OCI-LY7 (cell line): ENCODE results near the gene PCDH12. TPM values are rescaled to one million over a fixed set of nuclear protein-coding genes. Genes with fewer than 3 reads are reported as not detected.

Source experiments
- BruUV-seq: library from RNA; stranded (reverse); fragments of 400-500 nt; replicated peaks from 2 replicates; lab custom pipeline; 2021; lab: Mats Ljungman, UMichigan
- CTCF ChIA-PET: fragments of 300-600 bp; sonication (Branson Sonifier 250); formaldehyde crosslinking; loops from one replicate; lab custom pipeline; 2022; ENCODE audit warnings: antibody characterized with exemption; ENCODE audit not compliant: unreplicated experiment; lab: Charles Lee
- POLR2A ChIA-PET: fragments of 300-600 bp; sonication (Branson Sonifier 250); formaldehyde crosslinking; loops from one replicate; lab custom pipeline; 2022; ENCODE audit warnings: antibody characterized with exemption; lab: Charles Lee
- DNase-seq: peaks from one replicate; pipeline ENCODE4 v3.0.0-alpha.2; 2015; ENCODE audit warnings: low spot score
- H2AFZ ChIP-seq: fragments of 200-600 bp; sonication (generic), shearing (Covaris generic); 2 replicates; pipeline ENCODE4 v1.6.1; 2014; ENCODE audit warnings: mild to moderate bottlenecking, antibody characterized with exemption, low read length, moderate library complexity
- H3K27ac ChIP-seq: fragments of 200-600 bp; sonication (generic); 2 replicates; pipeline ENCODE4 v1.5.1; 2014; ENCODE audit warnings: mixed run types, low read depth, mild to moderate bottlenecking, moderate library complexity, low read length, inconsistent platforms; ENCODE audit not compliant: poor library complexity, severe bottlenecking
- H3K36me3 ChIP-seq: fragments of 200-600 bp; sonication (generic); 2 replicates; pipeline ENCODE4 v1.6.1; 2014; ENCODE audit warnings: mild to moderate bottlenecking, antibody characterized with exemption, low read length, moderate library complexity, mixed read lengths; ENCODE audit not compliant: insufficient read depth
- H3K4me1 ChIP-seq: fragments of 200-600 bp; sonication (generic); 2 replicates; pipeline ENCODE4 v1.5.1; 2014; ENCODE audit warnings: mild to moderate bottlenecking, low read length; ENCODE audit not compliant: insufficient read depth, poor library complexity, severe bottlenecking
- H3K4me2 ChIP-seq: fragments of 200-600 bp; sonication (generic); 2 replicates; pipeline ENCODE4 v1.6.1; 2014; ENCODE audit warnings: mild to moderate bottlenecking, low read length
- H3K4me3 ChIP-seq: fragments of 200-600 bp; sonication (generic); 2 replicates; pipeline ENCODE4 v1.5.1; 2014; ENCODE audit warnings: mild to moderate bottlenecking, low read depth, low read length; ENCODE audit not compliant: poor library complexity, severe bottlenecking
- H3K79me2 ChIP-seq: fragments of 200-600 bp; sonication (generic); 2 replicates; pipeline ENCODE4 v1.6.1; 2016; ENCODE audit warnings: low read depth, mild to moderate bottlenecking, low read length, moderate library complexity, mixed read lengths; ENCODE audit not compliant: insufficient read depth
- H3K9me2 ChIP-seq: fragments of 200-600 bp; sonication (generic); 2 replicates; pipeline ENCODE4 v1.6.1; 2016; ENCODE audit warnings: mild to moderate bottlenecking, low read length, mixed read lengths; ENCODE audit not compliant: insufficient read depth
- H3K9me3 ChIP-seq: fragments of 200-600 bp; sonication (generic); 2 replicates; pipeline ENCODE4 v1.6.1; 2014; ENCODE audit warnings: mild to moderate bottlenecking, mixed run types, low read length, mixed read lengths
- H4K20me1 ChIP-seq: fragments of 200-600 bp; sonication (generic); 2 replicates; pipeline ENCODE4 v1.6.1; 2014; ENCODE audit warnings: mild to moderate bottlenecking, antibody characterized with exemption, low read length, moderate library complexity, mixed read lengths; ENCODE audit not compliant: insufficient read depth
- CTCF ChIP-seq: fragments of 200-600 bp; sonication (generic); conservative IDR thresholded peaks from 2 replicates; pipeline ENCODE4 v1.5.1; 2014; ENCODE audit warnings: mild to moderate bottlenecking, antibody characterized with exemption, low read length, moderate library complexity, mixed read lengths
- EZH2phosphoT487 ChIP-seq: fragments of 200-600 bp; sonication (generic); IDR thresholded peaks from 2 replicates; pipeline ENCODE4 v1.6.1; 2018; ENCODE audit warnings: low read depth, borderline replicate concordance, mild to moderate bottlenecking, mixed run types, antibody characterized with exemption, low read length, moderate library complexity, mixed read lengths
- intact Hi-C: fragments of 100-400 bp; cut with micrococcal nuclease; formaldehyde crosslinking; loops from one replicate; pipeline ENCODE4 v1.10.0; 2022; ENCODE audit not compliant: unreplicated experiment
- total RNA-seq, 2 experiments: library from RNA; depleted of rRNA in 1 of 2; stranded (reverse); fragments of >200 nt in 1 of 2; shearing (Covaris generic) in 1 of 2; gene quantifications; 2 replicates each; pipeline ENCODE4 v1.2.3, GENCODE V29; 2014 to 2022

Gene PCDH12
- total RNA-seq, 2 experiments from 2014 or later, result 0.03 TPM; not detected in 1

DNA sequence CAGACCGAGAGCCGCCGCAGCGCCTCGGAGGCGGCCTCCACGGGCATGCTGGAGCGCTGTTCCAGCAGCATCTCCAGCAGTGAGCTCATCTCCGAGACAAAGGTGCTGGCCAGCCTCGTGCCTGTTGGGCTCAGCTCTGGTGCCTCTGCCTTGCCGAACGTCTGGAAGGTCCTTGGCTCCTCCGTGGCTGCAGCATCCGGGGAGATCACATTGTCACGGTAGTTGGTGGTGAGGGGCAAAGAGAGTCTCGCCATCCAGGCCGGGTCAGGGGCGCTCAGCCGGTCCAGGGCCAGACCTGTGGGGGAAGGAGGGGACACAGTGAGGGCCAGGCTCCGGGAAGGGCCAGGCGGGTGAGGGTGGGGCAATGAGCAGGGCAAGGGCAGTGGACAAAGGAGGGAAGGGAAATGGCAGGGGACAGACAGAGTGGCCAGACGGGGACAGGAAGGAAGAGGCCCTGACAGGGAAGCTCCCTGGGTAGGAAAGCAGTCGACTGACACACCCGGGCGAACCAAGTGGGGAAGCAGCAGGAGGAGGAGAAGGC, 12.4 kb downstream of the PCDH12 start:
- Histone ChIP-seq H4K20me1 (no peaks in the 10 kb centered on the region), H3K4me2 (no peak overlapping the region), H3K4me1 (no peaks in the 10 kb centered on the region), H3K9me3 (no peaks in the 10 kb centered on the region), H3K27ac (no peak overlapping the region), H3K36me3 (no peaks in the 10 kb centered on the region), H2AFZ (no peak overlapping the region), H3K79me2 (no peaks in the 10 kb centered on the region), H3K4me3 (no peak overlapping the region), H3K9me2 (no peaks in the 10 kb centered on the region)
- no peak for TF ChIP-seq CTCF
- DNase-seq, result no peak
- ChIA-PET POLR2A (interaction anchor here (1.8 to 3.9 kb wide), 2 partner anchors 8 to 23 kb away, joined by 5 to 20 read pairs; partner anchors contain the start of gene DELE1), CTCF (no interaction called here)
- intact Hi-C loops, result no loop called here
- BruUV-seq, result no TSS peak

- CTCF ChIA-PET, result interaction anchor here (1.0 kb wide), 1 partner anchor 27 kb away, joined by 3 read pairs; no protein-coding TSS in a partner anchor
- Histone ChIP-seq H3K9me2 (no peaks in the 10 kb centered on the region), H3K9me3 (no peaks in the 10 kb centered on the region), H3K4me3 (no peak overlapping the region), H3K79me2 (no peaks in the 10 kb centered on the region), H2AFZ (no peak overlapping the region), H3K4me1 (no peaks in the 10 kb centered on the region), H3K27ac (no peak overlapping the region), H3K4me2 (no peak overlapping the region), H3K36me3 (peaks cover 9% of the 10 kb centered on the region; the same call in 1 of the 2 replicates), H4K20me1 (no peaks in the 10 kb centered on the region)
- no TSS peak for BruUV-seq
- intact Hi-C loops, result no loop called here
- POLR2A ChIA-PET, result interaction anchor here (0.6 to 3.9 kb wide), 5 partner anchors 10 to 205 kb away, joined by 3 to 20 read pairs (median 5); partner anchors contain the start of gene DELE1
- TF ChIP-seq CTCF, result no peak
- no peak for TF ChIP-seq EZH2phosphoT487
- no peak for DNase-seq
These were observed 13.9 kb downstream of the PCDH12 start for GRCh38 chr5:141944076-141944475.

GRCh38 chr5:141942185-141942857, 15.7 kb downstream of the PCDH12 start:
- POLR2A ChIA-PET, result interaction anchor here (3.9 kb wide), 1 partner anchor 20 kb away, joined by 20 read pairs; the partner anchor contains the start of gene DELE1
- Histone ChIP-seq H2AFZ (no peak overlapping the region), H3K36me3 (peaks cover 20% of the 10 kb centered on the region; the same call in 1 of the 2 replicates), H3K9me3 (no peaks in the 10 kb centered on the region), H3K4me3 (no peak overlapping the region), H3K4me1 (no peaks in the 10 kb centered on the region), H3K79me2 (no peaks in the 10 kb centered on the region), H4K20me1 (no peaks in the 10 kb centered on the region), H3K27ac (no peak overlapping the region), H3K9me2 (no peaks in the 10 kb centered on the region), H3K4me2 (no peak overlapping the region)
- intact Hi-C loops, result no loop called here
- no TSS peak for BruUV-seq
- DNase-seq, result no peak
- CTCF ChIA-PET, result no interaction called here
- TF ChIP-seq CTCF (no peak), EZH2phosphoT487 (no peak)
